ENCODE results near the gene BAIAP2. TPM values are rescaled to one million over a fixed set of nuclear protein-coding genes. Genes with fewer than 3 reads are reported as not detected.

Gene BAIAP2
- polyA plus RNA-seq, 6 donors from 2014 or later = 0.19 to 6.1 (median 0.79) TPM

Other genes with a start within 250 kb of the BAIAP2 start
- 10 to 100 TPM; 38.8 to 51.8 (median 43.5) TPM for gene CHMP6, start 43.3 kb upstream of the BAIAP2 start, polyA plus RNA-seq (ENCODE audit: low read depth in 6 of 6)
- not detected for gene PVALEF, start 130.4 kb downstream of the BAIAP2 start, polyA plus RNA-seq (ENCODE audit: low read depth in 6 of 6)
- not detected for gene AATK, start 131.1 kb downstream of the BAIAP2 start, polyA plus RNA-seq (ENCODE audit: low read depth in 6 of 6)
- 10 to 100 TPM in 1 of 6 donors, 1 to 10 TPM in 4, not detected in 1; 3.1 to 11.6 (median 4.0) TPM for gene CEP131, start 187.8 kb downstream of the BAIAP2 start, polyA plus RNA-seq (ENCODE audit: low read depth in 6 of 6)
- gene TEPSIN, start 203.9 kb downstream of the BAIAP2 start, polyA plus RNA-seq (ENCODE audit: low read depth in 6 of 6) = 10 to 100 TPM in 1 of 6 donors, 1 to 10 TPM in 5; 4.5 to 16.8 (median 7.6) TPM
- 10 to 100 TPM; 53.3 to 88.4 (median 81.7) TPM for gene NDUFAF8, start 204.2 kb downstream of the BAIAP2 start, polyA plus RNA-seq (ENCODE audit: low read depth in 6 of 6)

Data from naive B cell (primary cell).